Parathyroid adenoma (tissue), 2 donors: ENCODE results near the gene PNKP.
A peak's percentile ranks its signal among the peaks of the same experiment; 100 is the strongest.

ENCODE experiments used
- H2AFZ ChIP-seq: fragments of 300-600 bp; sonication (generic); one replicate; pipeline ENCODE4 v1.7.0; 2017; ENCODE audit warnings: antibody characterized with exemption, mild to moderate bottlenecking
- H3K27ac ChIP-seq: fragments of 300-600 bp; sonication (generic); one replicate; pipeline ENCODE4 v1.7.0; 2017
- H3K27me3 ChIP-seq: fragments of 300-600 bp; sonication (generic); one replicate; pipeline ENCODE4 v1.7.0; 2017; ENCODE audit warnings: low read length; ENCODE audit not compliant: control insufficient read depth, insufficient read depth
- H3K36me3 ChIP-seq: fragments of 300-600 bp; sonication (generic); one replicate; pipeline ENCODE4 v1.7.0; 2017; ENCODE audit warnings: low read length; ENCODE audit not compliant: control insufficient read depth, insufficient read depth
- H3K4me1 ChIP-seq: fragments of 300-600 bp; sonication (generic); one replicate; pipeline ENCODE4 v1.7.0; 2017; ENCODE audit warnings: control low read depth
- H3K4me2 ChIP-seq: fragments of 300-600 bp; sonication (generic); one replicate; pipeline ENCODE4 v1.7.0; 2017; ENCODE audit warnings: low read length
- H3K4me3 ChIP-seq: fragments of 300-600 bp; sonication (generic); one replicate; pipeline ENCODE4 v1.7.0; 2017; ENCODE audit warnings: low read depth, low read length
- H3K79me2 ChIP-seq: fragments of 300-600 bp; sonication (generic); one replicate; pipeline ENCODE4 v1.7.0; 2017; ENCODE audit warnings: control low read depth
- H3K9ac ChIP-seq: fragments of 300-600 bp; sonication (generic); one replicate; pipeline ENCODE4 v1.7.0; 2017; ENCODE audit warnings: mild to moderate bottlenecking
- H3K9me3 ChIP-seq: fragments of 300-600 bp; sonication (generic); one replicate; pipeline ENCODE4 v1.7.0; 2017; ENCODE audit warnings: low read length; ENCODE audit not compliant: control insufficient read depth
- TF ChIP-seq, protein P1 (sequence below): fragments of 300-600 bp; sonication (generic); IDR thresholded peaks from one replicate; pipeline ENCODE4 v1.7.0; 2017; ENCODE audit warnings: antibody characterized with exemption, mild to moderate bottlenecking
- donor health status: primary hyperparathyroidism.

The PNKP gene

DNA sequence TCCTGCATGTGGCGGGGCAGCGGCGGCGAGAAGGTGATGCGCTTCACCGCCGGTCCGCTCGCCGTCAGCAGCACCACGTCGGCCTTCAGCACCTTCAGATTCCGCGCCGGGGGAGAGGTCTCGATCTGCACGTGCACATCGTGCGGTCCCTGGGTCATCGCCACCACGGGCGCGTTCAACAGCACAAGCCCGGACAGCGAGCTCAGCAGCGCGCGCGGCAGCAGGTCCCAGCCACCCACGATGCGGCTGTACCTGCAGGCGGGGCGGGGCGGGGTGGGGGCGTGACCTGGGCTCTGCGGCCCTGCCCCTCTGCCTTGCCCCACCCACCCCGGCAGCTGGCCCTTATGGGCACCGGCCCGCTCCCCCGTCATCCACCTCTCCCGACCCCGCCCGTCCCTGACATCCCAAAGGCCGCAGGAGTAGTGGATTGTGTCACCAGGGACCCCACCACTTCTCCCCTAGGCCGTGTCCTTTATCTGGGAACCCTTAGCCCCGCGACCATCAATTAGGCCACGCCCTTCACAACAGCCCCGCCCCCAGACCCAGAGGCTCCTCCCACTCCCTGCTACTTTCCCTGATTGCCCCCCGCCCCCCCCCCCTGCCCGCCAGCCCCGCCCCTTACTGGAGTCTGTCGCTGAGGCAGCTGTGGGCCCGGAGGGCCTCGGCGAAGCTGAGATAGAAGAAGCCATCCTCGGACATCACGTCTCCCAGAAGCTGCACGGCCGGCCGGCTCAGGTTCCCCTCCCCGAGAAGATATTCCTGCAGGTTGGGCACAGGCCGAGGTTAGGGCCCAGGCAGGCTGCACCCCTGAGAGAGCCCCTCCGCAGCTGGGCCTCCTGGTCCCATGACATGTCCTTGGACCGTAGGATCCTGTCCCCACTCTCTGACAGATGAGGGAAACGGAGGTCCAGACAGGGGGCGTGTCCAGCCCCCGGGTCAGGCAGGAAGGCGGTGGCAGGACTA is 23.3 kb upstream of the PNKP start:
- Histone ChIP-seq H3K27ac (no peak overlapping the region), H3K9ac (no peak overlapping the region)

DNA sequence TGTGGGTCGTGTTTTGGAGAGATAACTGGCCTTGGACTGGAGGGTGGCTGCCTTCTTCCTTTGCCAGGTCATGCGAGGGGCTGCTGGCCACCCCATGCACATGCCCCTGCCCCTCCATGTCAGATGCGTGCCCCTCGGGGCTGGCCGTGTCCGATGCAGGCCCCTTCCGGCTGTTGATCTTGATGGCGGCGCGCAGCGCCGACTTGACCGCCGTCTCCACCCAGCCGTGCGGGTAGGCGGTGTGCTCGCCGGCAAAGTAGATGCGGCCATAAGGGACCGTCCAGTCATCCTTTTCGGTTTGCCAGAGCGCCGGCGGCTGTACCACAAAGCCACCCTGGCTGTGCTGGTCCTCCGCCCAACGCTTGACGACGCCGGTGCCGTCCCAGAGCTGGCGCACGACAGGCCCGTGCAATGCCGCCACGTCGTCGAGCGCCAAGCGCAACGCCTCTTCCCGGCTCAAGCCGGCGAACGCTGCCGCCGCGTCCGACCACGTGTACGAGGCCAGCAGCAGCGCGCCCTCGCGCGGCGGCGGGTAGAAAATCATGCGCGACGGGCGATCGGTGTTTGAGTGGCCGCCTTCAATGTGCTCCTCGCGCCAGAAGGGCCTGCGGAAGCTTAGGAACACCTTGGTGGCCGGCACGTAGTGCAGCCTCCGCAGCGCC is 22.4 kb upstream of the PNKP start:
- Histone ChIP-seq H3K4me2 (peak overlapping the region; percentile 59), H2AFZ (peak overlapping the region; percentile 50), H3K27ac (no peak overlapping the region), H3K4me3 (no peak overlapping the region), H3K27me3 (no peaks in the 10 kb centered on the region), H3K4me1 (no peaks in the 10 kb centered on the region), H3K9me3 (no peaks in the 10 kb centered on the region), H3K9ac (no peak overlapping the region), H3K36me3 (no peaks in the 10 kb centered on the region), H3K79me2 (no peaks in the 10 kb centered on the region)
- TF ChIP-seq, protein P1, sequence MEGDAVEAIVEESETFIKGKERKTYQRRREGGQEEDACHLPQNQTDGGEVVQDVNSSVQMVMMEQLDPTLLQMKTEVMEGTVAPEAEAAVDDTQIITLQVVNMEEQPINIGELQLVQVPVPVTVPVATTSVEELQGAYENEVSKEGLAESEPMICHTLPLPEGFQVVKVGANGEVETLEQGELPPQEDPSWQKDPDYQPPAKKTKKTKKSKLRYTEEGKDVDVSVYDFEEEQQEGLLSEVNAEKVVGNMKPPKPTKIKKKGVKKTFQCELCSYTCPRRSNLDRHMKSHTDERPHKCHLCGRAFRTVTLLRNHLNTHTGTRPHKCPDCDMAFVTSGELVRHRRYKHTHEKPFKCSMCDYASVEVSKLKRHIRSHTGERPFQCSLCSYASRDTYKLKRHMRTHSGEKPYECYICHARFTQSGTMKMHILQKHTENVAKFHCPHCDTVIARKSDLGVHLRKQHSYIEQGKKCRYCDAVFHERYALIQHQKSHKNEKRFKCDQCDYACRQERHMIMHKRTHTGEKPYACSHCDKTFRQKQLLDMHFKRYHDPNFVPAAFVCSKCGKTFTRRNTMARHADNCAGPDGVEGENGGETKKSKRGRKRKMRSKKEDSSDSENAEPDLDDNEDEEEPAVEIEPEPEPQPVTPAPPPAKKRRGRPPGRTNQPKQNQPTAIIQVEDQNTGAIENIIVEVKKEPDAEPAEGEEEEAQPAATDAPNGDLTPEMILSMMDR, result peak; percentile 71

More for the DNA sequence above, 23.3 kb upstream of the PNKP start:
- peak overlapping the region; percentile 50 for H2AFZ ChIP-seq
- H3K9me3 ChIP-seq, result no peaks in the 10 kb centered on the region
- no peaks in the 10 kb centered on the region for H3K27me3 ChIP-seq
- H3K4me1 ChIP-seq, result no peaks in the 10 kb centered on the region
- H3K4me3 ChIP-seq, result no peak overlapping the region
- no peaks in the 10 kb centered on the region for H3K79me2 ChIP-seq
- H3K36me3 ChIP-seq, result no peaks in the 10 kb centered on the region
- peak overlapping the region; percentile 59 for H3K4me2 ChIP-seq
- TF ChIP-seq, protein P1, result no peak

DNA sequence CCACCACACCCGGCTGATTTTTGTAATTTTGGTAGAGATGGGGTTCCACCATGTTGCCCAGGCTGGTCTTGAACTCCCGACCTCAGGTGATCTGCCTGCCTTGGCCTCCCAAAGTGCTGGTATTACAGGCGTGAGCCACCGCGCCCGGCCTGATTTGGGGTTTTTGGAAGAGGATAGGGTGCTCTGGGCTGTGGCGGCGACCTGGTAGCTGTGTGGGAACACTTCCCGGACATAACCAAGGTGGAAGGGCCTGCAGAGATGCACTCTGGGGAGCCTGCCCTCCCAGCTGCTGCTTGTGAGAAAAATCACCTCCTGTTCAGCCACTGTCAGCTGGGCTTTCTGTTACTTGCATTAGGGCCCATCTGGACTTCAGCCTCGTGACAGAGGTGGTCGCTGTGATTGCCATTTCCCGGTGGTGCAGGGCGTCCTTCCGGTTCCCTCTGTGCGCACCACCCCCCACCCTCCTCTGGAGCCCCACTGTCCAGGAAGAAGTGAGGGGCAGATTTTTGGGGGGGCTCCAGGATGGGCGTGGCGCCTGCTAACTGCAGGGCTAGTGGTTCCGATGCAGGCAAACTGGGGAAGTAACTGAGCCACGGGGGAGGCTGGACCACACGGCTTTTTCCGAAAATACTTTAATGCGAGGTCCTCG is 21.8 kb upstream of the PNKP start:
- no peak overlapping the region for H3K4me3 ChIP-seq
- H3K27me3 ChIP-seq, result no peaks in the 10 kb centered on the region
- no peak overlapping the region for H3K9ac ChIP-seq
- no peaks in the 10 kb centered on the region for H3K9me3 ChIP-seq
- H3K36me3 ChIP-seq, result no peaks in the 10 kb centered on the region
- no peak overlapping the region for H3K27ac ChIP-seq
- H3K79me2 ChIP-seq, result no peaks in the 10 kb centered on the region
- no peak overlapping the region for H3K4me2 ChIP-seq
- TF ChIP-seq, protein P1, result no peak
- no peak overlapping the region for H2AFZ ChIP-seq
- H3K4me1 ChIP-seq, result no peaks in the 10 kb centered on the region

DNA sequence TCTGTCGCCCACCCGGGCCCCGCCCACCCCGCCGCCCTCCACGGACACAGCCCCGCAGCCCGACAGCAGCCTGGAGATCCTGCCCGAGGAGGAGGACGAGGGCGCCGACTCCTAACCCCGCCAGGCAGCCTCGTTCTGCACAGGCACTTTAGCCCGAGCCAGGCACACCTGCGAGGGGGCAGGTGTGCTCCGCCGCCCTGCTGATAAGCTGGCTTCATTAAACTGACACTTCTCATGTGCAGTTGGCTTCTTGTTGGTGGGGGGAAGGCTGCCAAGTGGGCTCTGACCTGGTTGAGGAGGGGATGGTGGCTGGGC is 21.1 kb upstream of the PNKP start:
- Histone ChIP-seq H2AFZ (no peak overlapping the region), H3K4me1 (no peaks in the 10 kb centered on the region), H3K9ac (no peak overlapping the region), H3K4me2 (no peak overlapping the region), H3K27ac (no peak overlapping the region), H3K4me3 (no peak overlapping the region), H3K9me3 (no peaks in the 10 kb centered on the region), H3K27me3 (no peaks in the 10 kb centered on the region), H3K36me3 (no peaks in the 10 kb centered on the region), H3K79me2 (no peaks in the 10 kb centered on the region)
- TF ChIP-seq, protein P1, result no peak
